DOHH2 (cell line): ENCODE data around the gene MAPKBP1.

ENCODE experiments used
- H3F3A ChIP-seq: fragments of 200-600 bp; sonication (generic), shearing (Covaris generic); 2 replicates; pipeline ENCODE4 v1.6.0; 2016; ENCODE audit warnings: antibody characterized with exemption, mild to moderate bottlenecking; ENCODE audit not compliant: control insufficient read depth, insufficient read depth
- H3K27ac ChIP-seq: fragments of 200-600 bp; sonication (generic); 2 replicates; pipeline ENCODE4 v1.5.1; 2014; ENCODE audit warnings: low read depth, mild to moderate bottlenecking, low read length, moderate library complexity
- H3K27me3 ChIP-seq: fragments of 200-600 bp; sonication (generic); 2 replicates; pipeline ENCODE4 v1.6.1; 2014; ENCODE audit warnings: mild to moderate bottlenecking, low read length, mixed read lengths; ENCODE audit not compliant: control insufficient read depth
- H3K36me3 ChIP-seq: fragments of 200-600 bp; sonication (generic); 2 replicates; pipeline ENCODE4 v1.6.1; 2014; ENCODE audit warnings: mild to moderate bottlenecking, low read length, moderate library complexity, mixed read lengths; ENCODE audit not compliant: control insufficient read depth
- H3K4me1 ChIP-seq: fragments of 200-600 bp; sonication (generic); 2 replicates; pipeline ENCODE4 v1.6.1; 2014; ENCODE audit warnings: mild to moderate bottlenecking, low read length, mixed read lengths; ENCODE audit not compliant: control insufficient read depth
- H3K4me2 ChIP-seq: fragments of 200-600 bp; sonication (generic); 2 replicates; pipeline ENCODE4 v1.6.0; 2014; ENCODE audit warnings: mild to moderate bottlenecking, low read length, moderate library complexity
- H3K4me3 ChIP-seq: fragments of 200-600 bp; sonication (generic); 2 replicates; pipeline ENCODE4 v1.5.1; 2014; ENCODE audit warnings: mild to moderate bottlenecking, low read length, mixed read lengths
- H3K79me2 ChIP-seq: fragments of 200-600 bp; sonication (generic); 2 replicates; pipeline ENCODE4 v1.6.1; 2014; ENCODE audit warnings: mild to moderate bottlenecking, low read length, mixed read lengths; ENCODE audit not compliant: control insufficient read depth
- H3K9me2 ChIP-seq: fragments of 200-600 bp; sonication (generic); replicated peaks from 2 replicates; pipeline ENCODE4 v1.6.1; 2014; ENCODE audit warnings: mild to moderate bottlenecking, low read length, mixed read lengths; ENCODE audit not compliant: control insufficient read depth
- H3K9me3 ChIP-seq: fragments of 200-600 bp; sonication (generic); 2 replicates; pipeline ENCODE4 v1.6.1; 2014; ENCODE audit warnings: antibody characterized with exemption, low read length, mixed read lengths; ENCODE audit not compliant: control insufficient read depth, insufficient read depth
- H4K20me1 ChIP-seq: fragments of 200-600 bp; sonication (generic); 2 replicates; pipeline ENCODE4 v1.6.0; 2014; ENCODE audit warnings: low read depth, mild to moderate bottlenecking, antibody characterized with exemption, low read length, moderate library complexity; ENCODE audit not compliant: control insufficient read depth, insufficient read depth
- EZH2phosphoT487 ChIP-seq: fragments of 200-600 bp; sonication (generic); IDR thresholded peaks from 2 replicates; pipeline ENCODE4 v1.6.1; 2017; ENCODE audit warnings: borderline replicate concordance, mild to moderate bottlenecking, antibody characterized with exemption, low read length, moderate library complexity, mixed read lengths
- TF ChIP-seq, protein P1 (sequence below): fragments of 200-600 bp; sonication (generic); IDR thresholded peaks from one replicate; pipeline ENCODE4 v1.5.1; 2014; ENCODE audit warnings: antibody characterized with exemption, mild to moderate bottlenecking, low read depth, low read length; ENCODE audit not compliant: poor library complexity, severe bottlenecking

MAPKBP1 gene

GRCh38 chr15:41798607-41799487 lies 24.6 kb downstream of the MAPKBP1 start:
- no peak overlapping the region for H3K27ac ChIP-seq
- no peaks in the 10 kb centered on the region for H3K79me2 ChIP-seq
- H3K36me3 ChIP-seq: no peaks in the 10 kb centered on the region
- H3F3A ChIP-seq: 0 out of 2 replicates have a peak, but pooled peaks cover 2% of the 10 kb centered on the region
- H3K9me2 ChIP-seq: no peaks in the 10 kb centered on the region
- H3K4me1 ChIP-seq: peaks cover 25% of the 10 kb centered on the region
- TF ChIP-seq, protein P1, sequence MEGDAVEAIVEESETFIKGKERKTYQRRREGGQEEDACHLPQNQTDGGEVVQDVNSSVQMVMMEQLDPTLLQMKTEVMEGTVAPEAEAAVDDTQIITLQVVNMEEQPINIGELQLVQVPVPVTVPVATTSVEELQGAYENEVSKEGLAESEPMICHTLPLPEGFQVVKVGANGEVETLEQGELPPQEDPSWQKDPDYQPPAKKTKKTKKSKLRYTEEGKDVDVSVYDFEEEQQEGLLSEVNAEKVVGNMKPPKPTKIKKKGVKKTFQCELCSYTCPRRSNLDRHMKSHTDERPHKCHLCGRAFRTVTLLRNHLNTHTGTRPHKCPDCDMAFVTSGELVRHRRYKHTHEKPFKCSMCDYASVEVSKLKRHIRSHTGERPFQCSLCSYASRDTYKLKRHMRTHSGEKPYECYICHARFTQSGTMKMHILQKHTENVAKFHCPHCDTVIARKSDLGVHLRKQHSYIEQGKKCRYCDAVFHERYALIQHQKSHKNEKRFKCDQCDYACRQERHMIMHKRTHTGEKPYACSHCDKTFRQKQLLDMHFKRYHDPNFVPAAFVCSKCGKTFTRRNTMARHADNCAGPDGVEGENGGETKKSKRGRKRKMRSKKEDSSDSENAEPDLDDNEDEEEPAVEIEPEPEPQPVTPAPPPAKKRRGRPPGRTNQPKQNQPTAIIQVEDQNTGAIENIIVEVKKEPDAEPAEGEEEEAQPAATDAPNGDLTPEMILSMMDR: no peak
- TF ChIP-seq EZH2phosphoT487: no peak
- no peak overlapping the region for H3K4me2 ChIP-seq
- no peak overlapping the region for H3K4me3 ChIP-seq
- H3K9me3 ChIP-seq: no peaks in the 10 kb centered on the region
- H3K27me3 ChIP-seq: no peaks in the 10 kb centered on the region
- no peaks in the 10 kb centered on the region for H4K20me1 ChIP-seq

DNA sequence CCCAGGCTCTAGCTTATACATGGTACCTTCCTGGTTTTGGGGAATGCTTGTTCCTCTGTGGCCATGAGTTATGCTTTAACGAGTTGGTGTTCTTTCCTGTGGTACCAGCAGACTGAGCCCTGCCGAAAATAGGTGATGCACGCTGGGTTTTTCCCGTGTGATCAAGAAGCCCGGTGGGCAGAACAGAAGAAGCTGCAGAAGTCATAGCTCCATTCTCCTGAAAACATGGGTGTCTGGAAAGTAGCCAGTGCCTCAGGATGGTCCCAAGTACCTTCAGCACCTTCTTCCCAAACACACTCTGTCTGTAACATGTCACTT lies 25.2 kb downstream of the MAPKBP1 start:
- Histone ChIP-seq H3K27me3 (no peaks in the 10 kb centered on the region), H3K4me2 (no peak overlapping the region), H3F3A (0 out of 2 replicates have a peak, but pooled peaks cover 2% of the 10 kb centered on the region), H3K4me3 (no peak overlapping the region), H3K4me1 (peaks cover 20% of the 10 kb centered on the region), H3K9me3 (no peaks in the 10 kb centered on the region), H3K79me2 (no peaks in the 10 kb centered on the region), H3K27ac (no peak overlapping the region), H4K20me1 (no peaks in the 10 kb centered on the region), H3K36me3 (no peaks in the 10 kb centered on the region), H3K9me2 (no peaks in the 10 kb centered on the region)
- TF ChIP-seq, protein P1: no peak
- TF ChIP-seq EZH2phosphoT487: no peak

DNA sequence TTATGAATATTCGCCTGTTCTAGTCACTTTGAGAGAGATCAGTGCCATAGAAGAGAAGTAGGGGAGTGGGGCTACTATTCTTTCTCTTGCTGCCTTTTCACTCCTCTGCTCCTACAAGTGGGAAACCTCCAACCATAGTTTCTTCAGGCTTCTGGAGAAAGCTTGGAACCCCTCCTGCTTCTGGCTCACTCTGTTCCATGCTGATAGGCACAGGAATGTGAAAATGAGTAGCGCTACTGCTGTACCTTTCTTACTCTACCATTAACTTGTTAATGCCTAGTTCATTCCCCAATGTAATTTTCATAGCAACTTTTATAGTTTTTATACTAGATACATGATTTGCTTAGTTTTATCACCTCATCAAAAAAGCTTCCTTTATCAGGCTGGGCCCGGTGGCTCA lies 26.9 kb downstream of the MAPKBP1 start:
- TF ChIP-seq, protein P1: no peak
- TF ChIP-seq EZH2phosphoT487: no peak
- Histone ChIP-seq H3K4me2 (no peak overlapping the region), H3K9me3 (no peaks in the 10 kb centered on the region), H3K27me3 (no peaks in the 10 kb centered on the region), H3K79me2 (no peaks in the 10 kb centered on the region), H3K36me3 (no peaks in the 10 kb centered on the region), H3K4me1 (peaks cover 4% of the 10 kb centered on the region), H3K27ac (no peak overlapping the region), H3K9me2 (no peaks in the 10 kb centered on the region), H3F3A (no peaks in the 10 kb centered on the region), H3K4me3 (no peak overlapping the region), H4K20me1 (no peaks in the 10 kb centered on the region)
